Panc1 (cell line): ENCODE data around the gene RGS5.

Source experiments
- POLR2AphosphoS5 ChIP-seq: IDR thresholded peaks from 2 replicates; pipeline ENCODE4 v1.6.1; 2012; ENCODE audit warnings: mild to moderate bottlenecking, low read depth, low read length, moderate library complexity
- TF ChIP-seq, protein P1 (sequence below): fragments of 450-650 bp; IDR thresholded peaks from 2 replicates; pipeline ENCODE4 v1.5.1; 2017; ENCODE audit warnings: mild to moderate bottlenecking

DNA sequence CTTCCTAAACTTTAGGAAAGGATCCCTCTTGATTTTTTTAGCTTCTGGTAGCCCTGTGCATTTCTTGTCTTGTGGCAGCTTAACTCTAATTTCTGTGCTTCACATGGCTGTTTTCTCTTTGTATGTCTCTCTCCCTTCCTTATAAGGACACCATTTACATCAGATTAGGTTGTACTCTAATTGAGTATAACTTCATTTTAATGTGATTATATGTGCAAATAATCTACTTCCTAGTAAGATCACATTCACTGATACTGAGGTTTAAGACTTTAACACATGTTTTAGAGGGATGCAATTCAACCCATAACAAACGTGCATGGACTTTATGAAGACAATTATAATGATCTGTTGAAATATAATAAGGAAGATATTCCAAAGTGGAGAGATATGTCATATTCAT is 86.8 kb downstream of the RGS5 start:
- TF ChIP-seq, protein P1, sequence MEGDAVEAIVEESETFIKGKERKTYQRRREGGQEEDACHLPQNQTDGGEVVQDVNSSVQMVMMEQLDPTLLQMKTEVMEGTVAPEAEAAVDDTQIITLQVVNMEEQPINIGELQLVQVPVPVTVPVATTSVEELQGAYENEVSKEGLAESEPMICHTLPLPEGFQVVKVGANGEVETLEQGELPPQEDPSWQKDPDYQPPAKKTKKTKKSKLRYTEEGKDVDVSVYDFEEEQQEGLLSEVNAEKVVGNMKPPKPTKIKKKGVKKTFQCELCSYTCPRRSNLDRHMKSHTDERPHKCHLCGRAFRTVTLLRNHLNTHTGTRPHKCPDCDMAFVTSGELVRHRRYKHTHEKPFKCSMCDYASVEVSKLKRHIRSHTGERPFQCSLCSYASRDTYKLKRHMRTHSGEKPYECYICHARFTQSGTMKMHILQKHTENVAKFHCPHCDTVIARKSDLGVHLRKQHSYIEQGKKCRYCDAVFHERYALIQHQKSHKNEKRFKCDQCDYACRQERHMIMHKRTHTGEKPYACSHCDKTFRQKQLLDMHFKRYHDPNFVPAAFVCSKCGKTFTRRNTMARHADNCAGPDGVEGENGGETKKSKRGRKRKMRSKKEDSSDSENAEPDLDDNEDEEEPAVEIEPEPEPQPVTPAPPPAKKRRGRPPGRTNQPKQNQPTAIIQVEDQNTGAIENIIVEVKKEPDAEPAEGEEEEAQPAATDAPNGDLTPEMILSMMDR: no peak
- no peak for TF ChIP-seq POLR2AphosphoS5
